ENCODE data around the gene RNASEH2A. TPM values are rescaled to one million over a fixed set of nuclear protein-coding genes. Genes with fewer than 3 reads are reported as not detected.
A peak's percentile ranks its signal among the peaks of the same experiment; 100 is the strongest.

The RNASEH2A gene
- total RNA-seq, 1 donor from 2014 or later: 37.4 TPM

DNA sequence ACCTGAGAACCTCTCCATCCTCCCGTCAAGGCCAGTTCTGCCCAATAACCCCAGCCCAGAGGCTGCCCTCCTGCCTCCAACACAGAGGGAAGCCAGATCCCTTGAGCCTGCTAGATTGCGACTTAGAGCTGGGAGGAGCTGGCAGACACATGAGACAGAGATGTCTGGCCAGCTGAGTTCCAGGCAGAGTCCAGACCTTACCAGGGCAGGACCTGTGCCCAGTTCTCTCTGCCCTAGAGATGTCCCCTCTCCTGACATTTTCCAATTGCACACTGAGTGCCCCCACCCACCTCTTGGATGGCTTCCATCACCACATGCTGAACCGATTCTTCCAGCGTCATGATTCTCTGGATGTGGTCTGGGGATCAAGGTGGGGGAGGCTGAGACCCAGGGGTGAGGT, 34.1 kb upstream of the RNASEH2A start:
- no peak for DNase-seq (ENCODE audit: low spot score, unreplicated experiment)
- H3K4me1 Mint-ChIP-seq (ENCODE audit: low read depth): peaks cover 7% of the 10 kb centered on the region
- no peaks in the 10 kb centered on the region for H3K9me3 Mint-ChIP-seq (ENCODE audit: low read depth)
- no peaks in the 10 kb centered on the region for H3K27me3 Mint-ChIP-seq
- TF ChIP-seq, protein P1, sequence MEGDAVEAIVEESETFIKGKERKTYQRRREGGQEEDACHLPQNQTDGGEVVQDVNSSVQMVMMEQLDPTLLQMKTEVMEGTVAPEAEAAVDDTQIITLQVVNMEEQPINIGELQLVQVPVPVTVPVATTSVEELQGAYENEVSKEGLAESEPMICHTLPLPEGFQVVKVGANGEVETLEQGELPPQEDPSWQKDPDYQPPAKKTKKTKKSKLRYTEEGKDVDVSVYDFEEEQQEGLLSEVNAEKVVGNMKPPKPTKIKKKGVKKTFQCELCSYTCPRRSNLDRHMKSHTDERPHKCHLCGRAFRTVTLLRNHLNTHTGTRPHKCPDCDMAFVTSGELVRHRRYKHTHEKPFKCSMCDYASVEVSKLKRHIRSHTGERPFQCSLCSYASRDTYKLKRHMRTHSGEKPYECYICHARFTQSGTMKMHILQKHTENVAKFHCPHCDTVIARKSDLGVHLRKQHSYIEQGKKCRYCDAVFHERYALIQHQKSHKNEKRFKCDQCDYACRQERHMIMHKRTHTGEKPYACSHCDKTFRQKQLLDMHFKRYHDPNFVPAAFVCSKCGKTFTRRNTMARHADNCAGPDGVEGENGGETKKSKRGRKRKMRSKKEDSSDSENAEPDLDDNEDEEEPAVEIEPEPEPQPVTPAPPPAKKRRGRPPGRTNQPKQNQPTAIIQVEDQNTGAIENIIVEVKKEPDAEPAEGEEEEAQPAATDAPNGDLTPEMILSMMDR (IDR thresholded peaks at IDR 0.05; ENCODE audit: unreplicated experiment): no peak
- no peak overlapping the region for H3K4me3 Mint-ChIP-seq (ENCODE audit: low read depth)
- H3K36me3 Mint-ChIP-seq (ENCODE audit: insufficient read depth): peaks cover 8% of the 10 kb centered on the region
- H3K27ac Mint-ChIP-seq: no peak overlapping the region

DNA sequence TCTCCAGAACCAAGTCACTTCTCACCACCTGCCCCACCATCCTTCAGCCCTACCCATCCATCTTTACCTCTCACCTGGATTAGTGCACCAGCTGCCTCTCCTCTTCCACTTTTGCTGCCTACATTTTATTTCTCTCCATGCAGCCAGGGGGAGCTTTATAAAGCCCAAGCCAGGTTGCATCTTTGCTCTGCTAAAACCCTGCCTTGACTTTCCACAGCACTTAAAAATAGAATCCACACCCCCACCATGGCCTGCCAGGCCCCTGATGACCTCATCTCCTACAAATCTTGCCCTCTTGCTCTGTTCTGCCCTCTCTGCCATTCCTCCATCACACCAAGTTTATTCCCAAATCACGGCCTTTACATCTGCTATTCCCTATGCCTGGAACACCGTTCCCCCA, 32.8 kb upstream of the RNASEH2A start:
- no peaks in the 10 kb centered on the region for H3K9me3 Mint-ChIP-seq (ENCODE audit: low read depth)
- H3K36me3 Mint-ChIP-seq (ENCODE audit: insufficient read depth): peaks cover 4% of the 10 kb centered on the region
- peak overlapping the region; percentile 45 for H3K4me3 Mint-ChIP-seq (ENCODE audit: low read depth)
- TF ChIP-seq, protein P1 (IDR thresholded peaks at IDR 0.05; ENCODE audit: unreplicated experiment): no peak
- peaks cover 12% of the 10 kb centered on the region for H3K4me1 Mint-ChIP-seq (ENCODE audit: low read depth)
- peaks cover 3% of the 10 kb centered on the region for H3K27me3 Mint-ChIP-seq
- H3K27ac Mint-ChIP-seq: no peak overlapping the region
- DNase-seq (ENCODE audit: low spot score, unreplicated experiment): no peak

- TF ChIP-seq, protein P1 (IDR thresholded peaks at IDR 0.05; ENCODE audit: unreplicated experiment): no peak
These were observed 31.5 kb upstream of the RNASEH2A start, which contains the start of gene HOOK2 for GRCh38 chr19:12774588-12775555. Gene HOOK2, minus strand, starts transcription at chr19:12775552. Its CDS starts 103 bp downstream, at chr19:12775449.

GRCh38 chr19:12777217-12778016, 29.0 kb upstream of the RNASEH2A start:
- Mint-ChIP-seq H3K9me3 (ENCODE audit: low read depth) (no peaks in the 10 kb centered on the region), H3K4me1 (ENCODE audit: low read depth) (peaks cover 13% of the 10 kb centered on the region), H3K27me3 (peaks cover 11% of the 10 kb centered on the region), H3K36me3 (ENCODE audit: insufficient read depth) (peaks cover 4% of the 10 kb centered on the region), H3K4me3 (ENCODE audit: low read depth) (peak overlapping the region; percentile 74), H3K27ac (peak overlapping the region; percentile 52)
- TF ChIP-seq, protein P1 (IDR thresholded peaks at IDR 0.05; ENCODE audit: unreplicated experiment): peak; percentile 97
- DNase-seq (ENCODE audit: low spot score, unreplicated experiment): peak; percentile 76

More at GRCh38 chr19:12774588-12775555, 31.5 kb upstream of the RNASEH2A start, which contains the start of gene HOOK2:
- H3K27ac Mint-ChIP-seq: peak within 1 kb of the TSS; percentile 99
- H3K9me3 Mint-ChIP-seq (ENCODE audit: low read depth): no peaks in the 10 kb centered on the region
- H3K27me3 Mint-ChIP-seq: peaks cover 11% of the 10 kb centered on the region
- H3K4me1 Mint-ChIP-seq (ENCODE audit: low read depth): peaks cover 13% of the 10 kb centered on the region
- DNase-seq (ENCODE audit: low spot score, unreplicated experiment): peak; percentile 94
- peak within 1 kb of the TSS; percentile 89 for H3K4me3 Mint-ChIP-seq (ENCODE audit: low read depth)
- H3K36me3 Mint-ChIP-seq (ENCODE audit: insufficient read depth): peaks cover 4% of the 10 kb centered on the region

Measured in progenitor cell of endocrine pancreas (in vitro differentiated cells).